Liver (tissue), 9 donors: ENCODE data around the gene GALNT9. TPM values are rescaled to one million over a fixed set of nuclear protein-coding genes. Genes with fewer than 3 reads are reported as not detected.

Experiments used
- DNase-seq: peaks from one replicate; pipeline ENCODE4 v3.0.0-alpha.2; 2017; ENCODE audit warnings: low spot score
- H3K27ac ChIP-seq, 2 donors: one replicate each; pipeline ENCODE4 v1.7.0; 2013; ENCODE audit warnings: inconsistent platforms in 2 of 2, low read length in 2 of 2, control low read depth in 1 of 2, low read depth in 1 of 2, mild to moderate bottlenecking in 1 of 2
- H3K27me3 ChIP-seq, 4 donors: one replicate each; pipeline versions ENCODE4 v1.6.1 to v1.7.0; 2013; ENCODE audit warnings: low read length in 3 of 4, inconsistent platforms in 1 of 4, mild to moderate bottlenecking in 1 of 4, moderate library complexity in 1 of 4; ENCODE audit not compliant: control insufficient read depth in 4 of 4, insufficient read depth in 4 of 4
- H3K36me3 ChIP-seq, 4 donors: one replicate each; pipeline versions ENCODE4 v1.6.1 to v1.7.0; 2013; ENCODE audit warnings: low read length in 3 of 4, mild to moderate bottlenecking in 3 of 4, low read depth in 1 of 4, moderate library complexity in 1 of 4; ENCODE audit not compliant: control insufficient read depth in 4 of 4, insufficient read depth in 3 of 4
- H3K4me1 ChIP-seq, 4 donors: one replicate each; pipeline versions ENCODE4 v1.6.1 to v1.7.0; 2013; ENCODE audit warnings: low read length in 3 of 4, mild to moderate bottlenecking in 3 of 4, moderate library complexity in 1 of 4; ENCODE audit not compliant: control insufficient read depth in 4 of 4, insufficient read depth in 4 of 4
- H3K4me3 ChIP-seq, 3 donors: one replicate each; pipeline versions ENCODE4 v1.6.1 to v1.7.0; 2013; ENCODE audit warnings: low read length in 3 of 3, control low read depth in 1 of 3, low read depth in 1 of 3, mild to moderate bottlenecking in 1 of 3
- H3K9ac ChIP-seq, 2 donors: one replicate each; pipeline ENCODE4 v1.7.0; 2013; ENCODE audit warnings: low read length in 2 of 2, mild to moderate bottlenecking in 2 of 2, moderate library complexity in 2 of 2, control low read depth in 1 of 2, low read depth in 1 of 2
- H3K9me3 ChIP-seq, 4 donors: one replicate each; pipeline versions ENCODE4 v1.6.1 to v1.7.0; 2013; ENCODE audit warnings: low read length in 3 of 4; ENCODE audit not compliant: control insufficient read depth in 4 of 4
- ATF3 ChIP-seq: IDR thresholded peaks from 2 replicates; pipeline ENCODE4 v1.6.1; 2016; ENCODE audit warnings: antibody characterized with exemption
- CTCF ChIP-seq: fragments of 150-350 bp; IDR thresholded peaks from 2 replicates; pipeline ENCODE4 v1.5.1; 2017; ENCODE audit warnings: improper control_type of control experiment, low read depth, low read length; ENCODE audit not compliant: missing input control
- EGR1 ChIP-seq, 2 donors: IDR thresholded peaks; 2 replicates each; pipeline ENCODE4 v1.6.1; 2016 to 2018; ENCODE audit warnings: antibody characterized with exemption in 2 of 2, low read depth in 2 of 2
- FOXA1 ChIP-seq: IDR thresholded peaks from 2 replicates; pipeline ENCODE4 v1.6.1; 2016; ENCODE audit warnings: antibody characterized with exemption
- FOXA2 ChIP-seq: IDR thresholded peaks from 2 replicates; pipeline ENCODE4 v1.6.1; 2016; ENCODE audit warnings: antibody characterized with exemption
- GABPA ChIP-seq, 2 donors: IDR thresholded peaks in 1 of 2; conservative IDR thresholded peaks in 1 of 2; 2 replicates each; pipeline ENCODE4 v1.6.1; 2016; ENCODE audit warnings: antibody characterized with exemption in 2 of 2, mild to moderate bottlenecking in 1 of 2, moderate library complexity in 1 of 2
- HNF4A ChIP-seq, 2 donors: conservative IDR thresholded peaks; 2 replicates each; pipeline ENCODE4 v1.6.1; 2016; ENCODE audit warnings: antibody characterized with exemption in 2 of 2, mild to moderate bottlenecking in 2 of 2
- HNF4G ChIP-seq: IDR thresholded peaks from 2 replicates; pipeline ENCODE4 v1.6.1; 2016; ENCODE audit warnings: antibody characterized with exemption
- JUND ChIP-seq, 2 donors: IDR thresholded peaks; 2 replicates each; pipeline ENCODE4 v1.6.1; 2016; ENCODE audit warnings: antibody characterized with exemption in 2 of 2
- MAX ChIP-seq: IDR thresholded peaks from 2 replicates; pipeline ENCODE4 v1.6.1; 2016; ENCODE audit warnings: antibody characterized with exemption
- NR2F2 ChIP-seq: IDR thresholded peaks from 2 replicates; pipeline ENCODE4 v1.6.1; 2016; ENCODE audit warnings: antibody characterized with exemption
- REST ChIP-seq: IDR thresholded peaks from 2 replicates; pipeline ENCODE4 v1.6.1; 2016; ENCODE audit warnings: antibody characterized with exemption, mild to moderate bottlenecking
- RXRA ChIP-seq, 2 donors: IDR thresholded peaks; 2 replicates each; pipeline ENCODE4 v1.6.1; 2017 to 2018; ENCODE audit warnings: antibody characterized with exemption in 2 of 2, mild to moderate bottlenecking in 1 of 2
- SP1 ChIP-seq: IDR thresholded peaks from 2 replicates; pipeline ENCODE4 v1.6.1; 2018; ENCODE audit warnings: antibody characterized with exemption, mild to moderate bottlenecking
- TAF1 ChIP-seq: conservative IDR thresholded peaks from 2 replicates; pipeline ENCODE4 v1.6.1; 2016; ENCODE audit warnings: antibody characterized with exemption, mild to moderate bottlenecking
- YY1 ChIP-seq: IDR thresholded peaks from 2 replicates; pipeline ENCODE4 v1.6.1; 2016; ENCODE audit warnings: antibody characterized with exemption, mild to moderate bottlenecking
- ZBTB33 ChIP-seq: IDR thresholded peaks from 2 replicates; pipeline ENCODE4 v1.6.1; 2016; ENCODE audit warnings: antibody characterized with exemption
- WGBS: extraction: QIAGEN DNeasy Blood & Tissue Kit; methylation state at CpG from one replicate; pipeline ENCODE4 v1.1.7; 2013; 5-methylcytosine and 5-hydroxymethylcytosine counted together
- polyA plus RNA-seq, 2 donors: library from polyadenylated mRNA; stranded (reverse) in 1 of 2; unstranded in 1 of 2; fragments of 200-250 nt in 1 of 2; fragments of >200 nt in 1 of 2; fragmentation: Nextera tagmentation in 1 of 2; extraction: Ambion mirVana in 1 of 2; gene quantifications; one replicate each; pipeline versions ENCODE4 v1.2.1 to v1.2.3, GENCODE V29; 2013 to 2015
- total RNA-seq, 2 donors: library from RNA; depleted of rRNA; stranded (reverse); fragments of >200 nt; gene quantifications; one replicate each; pipeline ENCODE4 v1.2.3, GENCODE V29; 2014
- donor health status: healthy.
- donor health status: healthy.
- donor health status: healthy.
- donor health status: healthy.
- donor health status: healthy.

Gene GALNT9
- total and polyA plus RNA-seq, 4 donors, result 0.05 to 0.25 (median 0.09) TPM; not detected in 1

- DNase-seq, result no peak
- H3K4me3 ChIP-seq, result no peak overlapping the region
- no peak for TF ChIP-seq NR2F2
- no peak for TF ChIP-seq CTCF
- no peak for TF ChIP-seq TAF1
- no peak for TF ChIP-seq FOXA2
- no peak for TF ChIP-seq ZBTB33
- no peak for TF ChIP-seq GABPA (IDR thresholded peaks at IDR 0.05 in 1 of 2, conservative IDR thresholded peaks at IDR 0.05 in 1 of 2)
- no peak for TF ChIP-seq REST
- TF ChIP-seq HNF4A (conservative IDR thresholded peaks at IDR 0.05), result no peak
- TF ChIP-seq ATF3, result no peak
- no peak for TF ChIP-seq FOXA1
- no peak for TF ChIP-seq JUND (IDR thresholded peaks at IDR 0.05)
- TF ChIP-seq MAX, result no peak
- no peak for TF ChIP-seq YY1
- no peak for TF ChIP-seq EGR1 (IDR thresholded peaks at IDR 0.05; ENCODE audit: low read depth in 2 of 2)
- no peak for TF ChIP-seq RXRA (IDR thresholded peaks at IDR 0.05)
- TF ChIP-seq HNF4G, result no peak
- no peak for TF ChIP-seq SP1
- H3K27me3 ChIP-seq, result peaks cover 0 to 5% (median 3%) of the 10 kb centered on the region in 4 donors
- H3K4me1 ChIP-seq, result peaks cover 0 to 13% (median 2%) of the 10 kb centered on the region in 4 donors
- no peak overlapping the region for H3K9ac ChIP-seq
- no peaks in the 10 kb centered on the region for H3K36me3 ChIP-seq
- WGBS, result 11% methylated on average over 49 of the region's 49 CpGs
- no peak overlapping the region for H3K27ac ChIP-seq
- no peaks in the 10 kb centered on the region for H3K9me3 ChIP-seq
These were observed 545 bp upstream of the GALNT9 start for GRCh38 chr12:132329720-132330548.
